HG02642 (cell line): ENCODE measurements around the gene MARCHF6.
"Not testable (repeated sequence)": the region's sequence is repeated elsewhere in the genome, so short reads cannot be mapped to it uniquely, and the experiment has no call there.

Source experiments
- ATAC-seq: cut with Tn5 transposase; IDR thresholded peaks from one replicate; pipeline ENCODE4 v1.9.1; 2021; ENCODE audit warnings: mild to moderate bottlenecking; ENCODE audit not compliant: unreplicated experiment, poor library complexity

Gene MARCHF6

GRCh38 chr5:10353241-10354047 is at the start of gene MARCHF6:
Gene MARCHF6 (plus strand): TSS chr5:10353695. CDS start chr5:10353899, 204 bp downstream.
- ATAC-seq = peak; percentile 92

GRCh38 chr5:10303699-10304170 is 49.8 kb upstream of the MARCHF6 start:
- no peak for ATAC-seq

GRCh38 chr5:10304932-10305331 is 48.6 kb upstream of the MARCHF6 start:
- no peak for ATAC-seq

- ATAC-seq = no peak
Measured at GRCh38 chr5:10306114-10306513, 47.4 kb upstream of the MARCHF6 start.

GRCh38 chr5:10306806-10307205 is 46.7 kb upstream of the MARCHF6 start:
- ATAC-seq = no peak

GRCh38 chr5:10307206-10308148 is 46.0 kb upstream of the MARCHF6 start, which contains the start of gene CMBL:
Gene CMBL (minus strand): TSS chr5:10307902. CDS start chr5:10290762, 17,140 bp downstream.
- peak; percentile 94 for ATAC-seq

GRCh38 chr5:10308844-10309243 is 44.7 kb upstream of the MARCHF6 start:
- no peak for ATAC-seq

GRCh38 chr5:10310066-10310779 is 43.3 kb upstream of the MARCHF6 start:
- no peak for ATAC-seq

- ATAC-seq = not testable (repeated sequence)
Measured at GRCh38 chr5:10310835-10311570, 42.5 kb upstream of the MARCHF6 start.

GRCh38 chr5:10311595-10312425 is 41.7 kb upstream of the MARCHF6 start:
- ATAC-seq = no peak

GRCh38 chr5:10315201-10315600 is 38.3 kb upstream of the MARCHF6 start:
- ATAC-seq = no peak

- ATAC-seq = no peak
Measured at GRCh38 chr5:10315824-10316509, 37.5 kb upstream of the MARCHF6 start.

GRCh38 chr5:10317825-10318682 is 35.4 kb upstream of the MARCHF6 start:
- ATAC-seq = peak; percentile 75

- ATAC-seq = no peak
Measured at GRCh38 chr5:10319202-10319851, 34.2 kb upstream of the MARCHF6 start.

GRCh38 chr5:10320793-10321192 is 32.7 kb upstream of the MARCHF6 start:
- no peak for ATAC-seq

GRCh38 chr5:10321882-10322281 is 31.6 kb upstream of the MARCHF6 start:
- ATAC-seq = no peak
